Upper lobe of left lung (tissue), 4 donors: ENCODE data around the gene DDX24.

Experiments used
- EP300 ChIP-seq, 4 donors: sonication (generic); formaldehyde crosslinking; IDR thresholded peaks; one replicate each; pipeline ENCODE4 v1.5.1; 2017; ENCODE audit warnings: antibody characterized with exemption in 4 of 4, control low read depth in 2 of 4
- POLR2AphosphoS5 ChIP-seq, 2 donors: sonication (generic); formaldehyde crosslinking; IDR thresholded peaks; one replicate each; pipeline ENCODE4 v1.5.1; 2017; ENCODE audit warnings: antibody characterized with exemption in 2 of 2
- TF ChIP-seq, protein P1 (sequence below), 6 experiments: fragments of 450-650 bp in 4 of 6; fragments of 200-600 bp in 2 of 6; sonication (generic) in 2 of 6; IDR thresholded peaks; one replicate each; pipeline ENCODE4 v1.5.1; 2016 to 2019; ENCODE audit warnings: antibody characterized with exemption in 6 of 6

DNA sequence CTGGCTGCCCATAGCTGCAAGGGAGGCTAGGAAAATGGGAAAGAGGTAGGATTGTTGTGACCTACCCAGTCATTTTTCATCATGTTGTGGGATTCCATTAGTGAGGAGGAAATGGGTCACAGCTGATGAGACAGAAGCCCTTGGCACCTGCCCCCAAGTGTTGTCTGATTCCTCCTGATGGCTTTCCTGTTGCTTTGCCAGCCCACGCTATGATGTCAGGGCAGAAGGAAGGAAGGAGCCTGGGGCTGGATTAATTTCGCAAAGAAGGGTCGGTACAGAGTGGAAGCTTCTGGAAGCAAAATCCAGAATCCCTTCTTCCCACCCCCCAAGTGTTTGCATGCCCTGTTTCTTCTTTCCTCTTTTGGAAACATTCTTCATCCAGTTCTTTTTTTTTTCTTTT is 46.1 kb downstream of the DDX24 start:
- TF ChIP-seq, protein P1, sequence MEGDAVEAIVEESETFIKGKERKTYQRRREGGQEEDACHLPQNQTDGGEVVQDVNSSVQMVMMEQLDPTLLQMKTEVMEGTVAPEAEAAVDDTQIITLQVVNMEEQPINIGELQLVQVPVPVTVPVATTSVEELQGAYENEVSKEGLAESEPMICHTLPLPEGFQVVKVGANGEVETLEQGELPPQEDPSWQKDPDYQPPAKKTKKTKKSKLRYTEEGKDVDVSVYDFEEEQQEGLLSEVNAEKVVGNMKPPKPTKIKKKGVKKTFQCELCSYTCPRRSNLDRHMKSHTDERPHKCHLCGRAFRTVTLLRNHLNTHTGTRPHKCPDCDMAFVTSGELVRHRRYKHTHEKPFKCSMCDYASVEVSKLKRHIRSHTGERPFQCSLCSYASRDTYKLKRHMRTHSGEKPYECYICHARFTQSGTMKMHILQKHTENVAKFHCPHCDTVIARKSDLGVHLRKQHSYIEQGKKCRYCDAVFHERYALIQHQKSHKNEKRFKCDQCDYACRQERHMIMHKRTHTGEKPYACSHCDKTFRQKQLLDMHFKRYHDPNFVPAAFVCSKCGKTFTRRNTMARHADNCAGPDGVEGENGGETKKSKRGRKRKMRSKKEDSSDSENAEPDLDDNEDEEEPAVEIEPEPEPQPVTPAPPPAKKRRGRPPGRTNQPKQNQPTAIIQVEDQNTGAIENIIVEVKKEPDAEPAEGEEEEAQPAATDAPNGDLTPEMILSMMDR (IDR thresholded peaks at IDR 0.05), result no peak
- no peak for TF ChIP-seq POLR2AphosphoS5 (IDR thresholded peaks at IDR 0.05)
- no peak for TF ChIP-seq EP300 (IDR thresholded peaks at IDR 0.05)
